ENCODE results near the gene TMEM60.

Gene TMEM60

GRCh38 chr7:77752016-77752415 lies 46.2 kb downstream of the TMEM60 start:
- H3K4me1 ChIP-seq (ENCODE audit: control insufficient read depth, insufficient read depth, low read depth, low read length): no peaks in the 10 kb centered on the region
- no peak overlapping the region for H3K4me2 ChIP-seq (ENCODE audit: low read length, poor library complexity, severe bottlenecking)
- H3K18ac ChIP-seq (ENCODE audit: low read depth in 1 of 2, low read length in 2 of 2): no peak overlapping the region
- H2AK5ac ChIP-seq (ENCODE audit: low read length, severe bottlenecking): no peak overlapping the region
- H4K8ac ChIP-seq (ENCODE audit: low read length): no peak overlapping the region
- H3K9ac ChIP-seq (ENCODE audit: low read length): no peak overlapping the region
- no peaks in the 10 kb centered on the region for H3K27me3 ChIP-seq (ENCODE audit: control insufficient read depth in 1 of 2, insufficient read depth in 1 of 2, low read length in 2 of 2)
- H2AFZ ChIP-seq (ENCODE audit: low read depth, low read length): no peak overlapping the region
- H2BK15ac ChIP-seq (ENCODE audit: low read depth, poor library complexity, severe bottlenecking): no peak overlapping the region
- H3K36me3 ChIP-seq (ENCODE audit: control insufficient read depth in 1 of 2, insufficient read depth in 2 of 2, low read depth in 1 of 2, low read length in 2 of 2): peaks cover 4 to 34% of the 10 kb centered on the region in 2 experiments
- H3K14ac ChIP-seq (ENCODE audit: low read length in 2 of 2): no peak overlapping the region
- H3K23ac ChIP-seq (ENCODE audit: low read length in 2 of 2): no peak overlapping the region
- H3K9me3 ChIP-seq (ENCODE audit: control insufficient read depth, low read length): no peaks in the 10 kb centered on the region
- 85% methylated on average over 2 of the region's 2 CpGs for WGBS
- DNase-seq: no peak
- peaks cover 24% of the 10 kb centered on the region for H3K79me1 ChIP-seq (replicated peaks; ENCODE audit: low read length, poor library complexity, severe bottlenecking)
- H3K4me3 ChIP-seq (ENCODE audit: insufficient read depth in 1 of 2, low read depth in 1 of 2, low read length in 2 of 2): no peak overlapping the region
- H3K4ac ChIP-seq (ENCODE audit: low read depth in 1 of 2, low read length in 2 of 2): no peak overlapping the region
- no peak overlapping the region for H2BK120ac ChIP-seq (ENCODE audit: low read depth, low read length)
- no peak overlapping the region for H4K91ac ChIP-seq (ENCODE audit: low read length)
- H2BK12ac ChIP-seq (ENCODE audit: low read length in 2 of 2): no peak overlapping the region
- no peak overlapping the region for H2BK5ac ChIP-seq (ENCODE audit: low read depth, low read length, poor library complexity, severe bottlenecking)
- no peak overlapping the region for H3K27ac ChIP-seq (ENCODE audit: low read length, poor library complexity, severe bottlenecking)

- no peak for DNase-seq
- H2BK12ac ChIP-seq (ENCODE audit: low read length in 2 of 2): no peak overlapping the region
- H3K36me3 ChIP-seq (ENCODE audit: control insufficient read depth in 1 of 2, insufficient read depth in 2 of 2, low read depth in 1 of 2, low read length in 2 of 2): peaks cover 8 to 35% of the 10 kb centered on the region in 2 experiments
- no peak overlapping the region for H2AK5ac ChIP-seq (ENCODE audit: low read length, severe bottlenecking)
- H4K8ac ChIP-seq (ENCODE audit: low read length): no peak overlapping the region
- H2BK120ac ChIP-seq (ENCODE audit: low read depth, low read length): no peak overlapping the region
- H3K27ac ChIP-seq (ENCODE audit: low read length, poor library complexity, severe bottlenecking): no peak overlapping the region
- H3K9ac ChIP-seq (ENCODE audit: low read length): no peak overlapping the region
- no peak overlapping the region for H3K23ac ChIP-seq (ENCODE audit: low read length in 2 of 2)
- H3K79me1 ChIP-seq (replicated peaks; ENCODE audit: low read length, poor library complexity, severe bottlenecking): peaks cover 35% of the 10 kb centered on the region
- peaks cover 1% of the 10 kb centered on the region for H3K4me1 ChIP-seq (ENCODE audit: control insufficient read depth, insufficient read depth, low read depth, low read length)
- no peak overlapping the region for H3K4me2 ChIP-seq (ENCODE audit: low read length, poor library complexity, severe bottlenecking)
- H3K14ac ChIP-seq (ENCODE audit: low read length in 2 of 2): no peak overlapping the region
- H4K91ac ChIP-seq (ENCODE audit: low read length): no peak overlapping the region
- H3K4me3 ChIP-seq (ENCODE audit: insufficient read depth in 1 of 2, low read depth in 1 of 2, low read length in 2 of 2): no peak overlapping the region
- H3K27me3 ChIP-seq (ENCODE audit: control insufficient read depth in 1 of 2, insufficient read depth in 1 of 2, low read length in 2 of 2): no peaks in the 10 kb centered on the region
- WGBS: 92% methylated on average over 1 of the region's 1 CpG
- no peak overlapping the region for H3K18ac ChIP-seq (ENCODE audit: low read depth in 1 of 2, low read length in 2 of 2)
- no peak overlapping the region for H2BK5ac ChIP-seq (ENCODE audit: low read depth, low read length, poor library complexity, severe bottlenecking)
- H2AFZ ChIP-seq (ENCODE audit: low read depth, low read length): no peak overlapping the region
- no peak overlapping the region for H2BK15ac ChIP-seq (ENCODE audit: low read depth, poor library complexity, severe bottlenecking)
- H3K9me3 ChIP-seq (ENCODE audit: control insufficient read depth, low read length): no peaks in the 10 kb centered on the region
- no peak overlapping the region for H3K4ac ChIP-seq (ENCODE audit: low read depth in 1 of 2, low read length in 2 of 2)
Observed at GRCh38 chr7:77747718-77748117, 50.5 kb downstream of the TMEM60 start.

- no peak overlapping the region for H4K8ac ChIP-seq (ENCODE audit: low read length)
- WGBS: 85% methylated on average over 2 of the region's 2 CpGs
- H3K27ac ChIP-seq (ENCODE audit: low read length, poor library complexity, severe bottlenecking): no peak overlapping the region
- H3K18ac ChIP-seq (ENCODE audit: low read depth in 1 of 2, low read length in 2 of 2): peak overlapping the region in 1 of 2 experiments; percentile 18
- no peak overlapping the region for H2AFZ ChIP-seq (ENCODE audit: low read depth, low read length)
- no peak overlapping the region for H3K23ac ChIP-seq (ENCODE audit: low read length in 2 of 2)
- no peak overlapping the region for H2BK15ac ChIP-seq (ENCODE audit: low read depth, poor library complexity, severe bottlenecking)
- H3K4me1 ChIP-seq (ENCODE audit: control insufficient read depth, insufficient read depth, low read depth, low read length): peaks cover 3% of the 10 kb centered on the region
- no peaks in the 10 kb centered on the region for H3K9me3 ChIP-seq (ENCODE audit: control insufficient read depth, low read length)
- no peak for DNase-seq
- no peak overlapping the region for H2BK12ac ChIP-seq (ENCODE audit: low read length in 2 of 2)
- no peaks in the 10 kb centered on the region for H3K27me3 ChIP-seq (ENCODE audit: control insufficient read depth in 1 of 2, insufficient read depth in 1 of 2, low read length in 2 of 2)
- H2BK120ac ChIP-seq (ENCODE audit: low read depth, low read length): no peak overlapping the region
- no peak overlapping the region for H3K4me3 ChIP-seq (ENCODE audit: insufficient read depth in 1 of 2, low read depth in 1 of 2, low read length in 2 of 2)
- no peak overlapping the region for H3K14ac ChIP-seq (ENCODE audit: low read length in 2 of 2)
- H2AK5ac ChIP-seq (ENCODE audit: low read length, severe bottlenecking): no peak overlapping the region
- H3K9ac ChIP-seq (ENCODE audit: low read length): no peak overlapping the region
- H4K91ac ChIP-seq (ENCODE audit: low read length): no peak overlapping the region
- H2BK5ac ChIP-seq (ENCODE audit: low read depth, low read length, poor library complexity, severe bottlenecking): no peak overlapping the region
- H3K4ac ChIP-seq (ENCODE audit: low read depth in 1 of 2, low read length in 2 of 2): no peak overlapping the region
- no peak overlapping the region for H3K4me2 ChIP-seq (ENCODE audit: low read length, poor library complexity, severe bottlenecking)
- peaks cover 36% of the 10 kb centered on the region for H3K79me1 ChIP-seq (replicated peaks; ENCODE audit: low read length, poor library complexity, severe bottlenecking)
- peaks cover 8 to 32% of the 10 kb centered on the region in 2 experiments for H3K36me3 ChIP-seq (ENCODE audit: control insufficient read depth in 1 of 2, insufficient read depth in 2 of 2, low read depth in 1 of 2, low read length in 2 of 2)
Observed at GRCh38 chr7:77747178-77747577, 51.1 kb downstream of the TMEM60 start.

GRCh38 chr7:77746824-77747165 lies 51.4 kb downstream of the TMEM60 start:
- no peak overlapping the region for H3K4me2 ChIP-seq (ENCODE audit: low read length, poor library complexity, severe bottlenecking)
- H4K91ac ChIP-seq (ENCODE audit: low read length): no peak overlapping the region
- no peak overlapping the region for H3K9ac ChIP-seq (ENCODE audit: low read length)
- no peak overlapping the region for H3K4ac ChIP-seq (ENCODE audit: low read depth in 1 of 2, low read length in 2 of 2)
- H3K4me1 ChIP-seq (ENCODE audit: control insufficient read depth, insufficient read depth, low read depth, low read length): peaks cover 3% of the 10 kb centered on the region
- no peak for DNase-seq
- no peaks in the 10 kb centered on the region for H3K27me3 ChIP-seq (ENCODE audit: control insufficient read depth in 1 of 2, insufficient read depth in 1 of 2, low read length in 2 of 2)
- peaks cover 34% of the 10 kb centered on the region for H3K79me1 ChIP-seq (replicated peaks; ENCODE audit: low read length, poor library complexity, severe bottlenecking)
- peak overlapping the region; percentile 73 for H4K8ac ChIP-seq (ENCODE audit: low read length)
- no peak overlapping the region for H3K23ac ChIP-seq (ENCODE audit: low read length in 2 of 2)
- no peak overlapping the region for H2BK120ac ChIP-seq (ENCODE audit: low read depth, low read length)
- H2BK5ac ChIP-seq (ENCODE audit: low read depth, low read length, poor library complexity, severe bottlenecking): no peak overlapping the region
- peaks cover 8 to 30% of the 10 kb centered on the region in 2 experiments for H3K36me3 ChIP-seq (ENCODE audit: control insufficient read depth in 1 of 2, insufficient read depth in 2 of 2, low read depth in 1 of 2, low read length in 2 of 2)
- H3K18ac ChIP-seq (ENCODE audit: low read depth in 1 of 2, low read length in 2 of 2): no peak overlapping the region
- H2BK15ac ChIP-seq (ENCODE audit: low read depth, poor library complexity, severe bottlenecking): no peak overlapping the region
- no peak overlapping the region for H3K14ac ChIP-seq (ENCODE audit: low read length in 2 of 2)
- no peak overlapping the region for H2BK12ac ChIP-seq (ENCODE audit: low read length in 2 of 2)
- no peak overlapping the region for H3K4me3 ChIP-seq (ENCODE audit: insufficient read depth in 1 of 2, low read depth in 1 of 2, low read length in 2 of 2)
- H3K27ac ChIP-seq (ENCODE audit: low read length, poor library complexity, severe bottlenecking): no peak overlapping the region
- no CpG with 5 or more reads among the region's 2 CpGs for WGBS
- no peak overlapping the region for H2AFZ ChIP-seq (ENCODE audit: low read depth, low read length)
- H3K9me3 ChIP-seq (ENCODE audit: control insufficient read depth, low read length): no peaks in the 10 kb centered on the region
- no peak overlapping the region for H2AK5ac ChIP-seq (ENCODE audit: low read length, severe bottlenecking)
